Nephron progenitor cell (in vitro differentiated cells): ENCODE results near the gene CCDC86.
A peak's percentile ranks its signal among the peaks of the same experiment; 100 is the strongest.

Source experiments
- DNase-seq: peaks from one replicate; pipeline ENCODE4 v3.0.0; 2021
- H3K27ac Mint-ChIP-seq: 2 replicates; pipeline ENCODE4 v1.8.0; 2021; ENCODE audit warnings: mild to moderate bottlenecking, moderate library complexity, mixed read lengths
- H3K27me3 Mint-ChIP-seq: 2 replicates; pipeline ENCODE4 v1.8.0; 2021; ENCODE audit warnings: mild to moderate bottlenecking, low read depth, mixed read lengths; ENCODE audit not compliant: poor library complexity
- H3K36me3 Mint-ChIP-seq: 2 replicates; pipeline ENCODE4 v1.8.0; 2021; ENCODE audit warnings: low read depth, mixed read lengths
- H3K4me1 Mint-ChIP-seq: 2 replicates; pipeline ENCODE4 v1.8.0; 2021; ENCODE audit warnings: mixed read lengths
- H3K4me3 Mint-ChIP-seq: 2 replicates; pipeline ENCODE4 v1.8.0; 2021; ENCODE audit warnings: mild to moderate bottlenecking, moderate library complexity, mixed read lengths
- H3K9me3 Mint-ChIP-seq: 2 replicates; pipeline ENCODE4 v1.8.0; 2021; ENCODE audit warnings: mild to moderate bottlenecking, moderate library complexity, mixed read lengths
- TF ChIP-seq, protein P1 (sequence below): fragments of 200-600 bp; sonication (generic); IDR thresholded peaks from 2 replicates; pipeline ENCODE4 v1.5.0; 2021; ENCODE audit warnings: antibody characterized with exemption

Gene CCDC86, protein sequence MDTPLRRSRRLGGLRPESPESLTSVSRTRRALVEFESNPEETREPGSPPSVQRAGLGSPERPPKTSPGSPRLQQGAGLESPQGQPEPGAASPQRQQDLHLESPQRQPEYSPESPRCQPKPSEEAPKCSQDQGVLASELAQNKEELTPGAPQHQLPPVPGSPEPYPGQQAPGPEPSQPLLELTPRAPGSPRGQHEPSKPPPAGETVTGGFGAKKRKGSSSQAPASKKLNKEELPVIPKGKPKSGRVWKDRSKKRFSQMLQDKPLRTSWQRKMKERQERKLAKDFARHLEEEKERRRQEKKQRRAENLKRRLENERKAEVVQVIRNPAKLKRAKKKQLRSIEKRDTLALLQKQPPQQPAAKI

DNA sequence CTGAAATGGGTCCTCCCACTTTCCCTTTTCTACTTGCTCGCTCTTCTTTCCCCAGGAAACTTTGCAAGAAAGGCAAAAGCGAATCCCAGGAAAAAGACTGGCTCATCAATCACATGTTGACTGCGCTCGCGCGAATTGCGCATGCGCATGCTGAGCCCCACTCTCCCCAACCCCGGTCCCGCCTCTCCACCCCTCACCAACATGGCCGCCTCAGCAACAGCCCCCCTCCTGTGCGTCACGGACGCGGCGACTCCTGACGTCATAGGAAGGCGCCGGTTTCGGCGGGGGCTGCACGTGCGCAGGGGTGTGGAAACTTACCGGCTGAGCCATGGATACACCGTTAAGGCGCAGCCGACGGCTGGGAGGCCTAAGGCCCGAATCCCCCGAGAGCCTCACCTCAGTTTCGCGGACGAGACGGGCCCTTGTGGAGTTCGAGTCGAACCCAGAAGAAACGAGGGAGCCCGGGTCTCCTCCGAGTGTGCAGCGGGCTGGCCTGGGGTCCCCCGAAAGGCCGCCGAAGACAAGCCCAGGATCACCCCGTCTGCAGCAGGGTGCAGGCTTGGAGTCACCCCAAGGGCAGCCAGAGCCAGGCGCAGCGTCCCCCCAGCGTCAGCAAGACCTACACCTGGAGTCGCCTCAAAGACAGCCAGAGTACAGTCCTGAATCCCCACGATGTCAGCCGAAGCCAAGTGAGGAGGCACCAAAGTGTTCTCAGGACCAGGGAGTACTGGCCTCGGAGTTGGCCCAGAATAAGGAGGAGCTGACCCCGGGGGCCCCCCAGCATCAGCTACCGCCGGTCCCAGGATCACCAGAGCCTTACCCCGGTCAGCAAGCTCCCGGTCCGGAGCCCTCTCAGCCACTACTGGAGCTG is at the start of gene CCDC86:
CCDC86 (plus strand) TSS at position 317 of the 871 bp plus-strand sequence; CDS start at position 329, 12 bp downstream.
- DNase-seq = peak; percentile 99
- Mint-ChIP-seq H3K27ac (peak within 1 kb of the TSS; percentile 68), H3K4me3 (peak within 1 kb of the TSS; percentile 91), H3K9me3 (no peaks in the 10 kb centered on the region), H3K27me3 (peaks cover 6% of the 10 kb centered on the region), H3K36me3 (peaks cover 4% of the 10 kb centered on the region), H3K4me1 (peaks cover 75% of the 10 kb centered on the region)
- TF ChIP-seq, protein P1, sequence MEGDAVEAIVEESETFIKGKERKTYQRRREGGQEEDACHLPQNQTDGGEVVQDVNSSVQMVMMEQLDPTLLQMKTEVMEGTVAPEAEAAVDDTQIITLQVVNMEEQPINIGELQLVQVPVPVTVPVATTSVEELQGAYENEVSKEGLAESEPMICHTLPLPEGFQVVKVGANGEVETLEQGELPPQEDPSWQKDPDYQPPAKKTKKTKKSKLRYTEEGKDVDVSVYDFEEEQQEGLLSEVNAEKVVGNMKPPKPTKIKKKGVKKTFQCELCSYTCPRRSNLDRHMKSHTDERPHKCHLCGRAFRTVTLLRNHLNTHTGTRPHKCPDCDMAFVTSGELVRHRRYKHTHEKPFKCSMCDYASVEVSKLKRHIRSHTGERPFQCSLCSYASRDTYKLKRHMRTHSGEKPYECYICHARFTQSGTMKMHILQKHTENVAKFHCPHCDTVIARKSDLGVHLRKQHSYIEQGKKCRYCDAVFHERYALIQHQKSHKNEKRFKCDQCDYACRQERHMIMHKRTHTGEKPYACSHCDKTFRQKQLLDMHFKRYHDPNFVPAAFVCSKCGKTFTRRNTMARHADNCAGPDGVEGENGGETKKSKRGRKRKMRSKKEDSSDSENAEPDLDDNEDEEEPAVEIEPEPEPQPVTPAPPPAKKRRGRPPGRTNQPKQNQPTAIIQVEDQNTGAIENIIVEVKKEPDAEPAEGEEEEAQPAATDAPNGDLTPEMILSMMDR = no peak

DNA sequence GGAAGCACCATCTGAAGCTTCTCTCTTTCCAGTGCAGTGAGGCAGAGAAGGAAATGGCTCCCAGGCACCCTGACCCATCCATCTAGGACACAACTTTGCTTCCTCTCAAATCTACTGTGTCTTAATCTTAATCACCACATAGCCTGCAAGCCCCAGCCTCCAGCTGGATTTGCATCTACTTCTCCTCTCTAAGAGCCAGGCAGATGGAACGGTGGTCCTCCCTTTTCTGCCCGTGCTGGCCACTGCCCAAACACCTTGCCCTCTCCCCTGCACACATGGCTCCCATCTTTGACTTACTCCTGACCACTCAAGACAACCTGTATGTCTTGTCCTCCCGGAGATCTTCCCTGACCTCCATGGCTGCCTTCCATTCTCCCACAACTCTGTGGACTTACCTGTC is 49.4 kb upstream of the CCDC86 start:
- H3K27ac Mint-ChIP-seq = no peak overlapping the region
- TF ChIP-seq, protein P1 = no peak
- peaks cover 29% of the 10 kb centered on the region for H3K27me3 Mint-ChIP-seq
- no peak for DNase-seq
- no peaks in the 10 kb centered on the region for H3K4me1 Mint-ChIP-seq
- no peaks in the 10 kb centered on the region for H3K36me3 Mint-ChIP-seq
- H3K4me3 Mint-ChIP-seq = no peak overlapping the region
- peaks cover 20% of the 10 kb centered on the region for H3K9me3 Mint-ChIP-seq

DNA sequence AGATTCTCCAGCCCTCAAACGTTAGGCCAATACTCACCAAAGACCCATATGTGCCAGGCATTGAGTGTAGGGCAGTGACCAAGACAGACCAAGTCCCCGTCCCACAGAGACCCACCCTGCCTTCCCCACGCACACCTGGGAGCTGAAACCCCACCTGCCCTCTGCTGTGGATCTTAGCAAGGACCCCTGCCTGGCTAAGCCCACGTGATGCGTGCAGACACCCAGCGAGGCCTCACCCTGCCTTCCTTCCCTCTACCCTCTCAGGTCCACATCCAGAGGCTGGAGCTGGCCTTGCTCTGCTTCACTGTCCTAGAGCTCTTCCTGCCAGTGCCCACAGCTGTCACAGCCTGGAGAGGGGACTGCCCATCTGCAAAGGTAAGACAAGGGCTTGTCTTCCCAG is 46.6 kb upstream of the CCDC86 start:
- Mint-ChIP-seq H3K36me3 (no peaks in the 10 kb centered on the region), H3K27me3 (peaks cover 48% of the 10 kb centered on the region), H3K27ac (no peak overlapping the region), H3K9me3 (peaks cover 20% of the 10 kb centered on the region), H3K4me3 (no peak overlapping the region), H3K4me1 (no peaks in the 10 kb centered on the region)
- TF ChIP-seq, protein P1 = no peak
- no peak for DNase-seq

DNA sequence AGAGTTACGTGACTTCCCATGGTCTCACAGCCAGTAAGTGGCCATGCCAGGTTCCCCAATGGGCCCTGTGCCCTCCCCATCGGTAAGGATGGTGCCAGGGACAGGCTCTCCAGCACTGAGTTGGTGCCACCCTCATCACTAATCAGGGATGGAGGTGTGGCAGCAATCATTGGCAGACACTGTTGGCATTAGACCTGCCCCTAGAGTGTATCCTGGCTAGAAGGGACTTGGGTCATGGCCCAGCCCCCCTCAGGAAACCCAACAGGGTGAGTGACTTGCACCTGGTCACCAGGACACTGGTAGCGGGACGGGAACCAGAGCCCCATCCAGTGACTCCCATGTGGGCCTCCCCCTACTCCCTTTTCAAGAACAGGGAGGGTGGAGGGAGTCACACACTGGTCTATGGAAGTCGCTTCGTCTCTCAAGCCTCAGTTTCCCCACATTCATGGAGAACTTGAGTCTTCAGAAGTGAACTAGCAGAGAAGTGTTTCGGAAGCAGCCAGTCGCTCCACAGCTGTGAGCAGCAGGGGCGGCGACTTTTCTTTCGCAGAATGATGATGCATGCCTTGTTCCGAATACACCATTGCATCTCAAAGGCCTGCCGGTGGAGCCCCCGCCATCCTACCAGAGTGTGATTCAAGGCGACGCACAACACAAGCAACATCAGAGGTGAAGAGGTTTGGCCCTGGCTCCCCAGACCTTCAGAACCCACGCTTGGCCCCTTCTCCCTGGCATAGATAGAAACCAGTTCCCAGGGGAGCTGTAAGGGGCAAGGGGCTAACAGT is 43.9 kb upstream of the CCDC86 start:
- Mint-ChIP-seq H3K4me3 (no peak overlapping the region), H3K9me3 (no peaks in the 10 kb centered on the region), H3K4me1 (no peaks in the 10 kb centered on the region), H3K36me3 (no peaks in the 10 kb centered on the region), H3K27me3 (peaks cover 59% of the 10 kb centered on the region), H3K27ac (no peak overlapping the region)
- DNase-seq = no peak
- TF ChIP-seq, protein P1 = no peak

DNA sequence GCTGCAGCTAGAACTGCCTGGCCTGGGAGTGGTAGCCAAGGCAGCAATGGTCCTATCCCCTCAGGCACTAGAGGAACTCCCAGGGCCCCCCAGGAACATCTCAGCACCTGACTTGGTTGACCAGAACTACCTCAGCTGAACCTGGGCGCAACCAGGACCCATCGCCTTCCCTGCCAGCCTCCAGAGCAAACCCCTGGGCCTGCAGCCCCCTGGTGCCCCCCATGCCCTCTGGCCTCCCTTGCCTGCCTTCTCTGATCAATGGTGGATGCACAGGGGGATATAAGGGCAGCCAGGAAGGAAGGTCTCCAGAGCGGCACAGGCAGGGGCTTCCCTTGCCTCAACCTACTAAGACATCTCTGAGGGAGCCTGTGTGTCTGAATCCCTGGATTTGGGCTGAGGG is 43.3 kb upstream of the CCDC86 start:
- H3K27me3 Mint-ChIP-seq = peaks cover 56% of the 10 kb centered on the region
- DNase-seq = no peak
- H3K4me3 Mint-ChIP-seq = no peak overlapping the region
- TF ChIP-seq, protein P1 = no peak
- no peaks in the 10 kb centered on the region for H3K9me3 Mint-ChIP-seq
- no peaks in the 10 kb centered on the region for H3K36me3 Mint-ChIP-seq
- H3K27ac Mint-ChIP-seq = no peak overlapping the region
- H3K4me1 Mint-ChIP-seq = no peaks in the 10 kb centered on the region
